Activated CD8-positive, alpha-beta memory T cell treated with anti-CD3 and anti-CD28 coated beads, Interleukin-2, amount 50 U/mL, for 1 hour (primary cell): Measurements from ENCODE around the gene KCNIP1.

Experiments
- DNase-seq: peaks from one replicate; pipeline ENCODE4 v3.0.0-alpha.2; 2020; ENCODE audit errors: extremely low read depth

KCNIP1 gene

DNA sequence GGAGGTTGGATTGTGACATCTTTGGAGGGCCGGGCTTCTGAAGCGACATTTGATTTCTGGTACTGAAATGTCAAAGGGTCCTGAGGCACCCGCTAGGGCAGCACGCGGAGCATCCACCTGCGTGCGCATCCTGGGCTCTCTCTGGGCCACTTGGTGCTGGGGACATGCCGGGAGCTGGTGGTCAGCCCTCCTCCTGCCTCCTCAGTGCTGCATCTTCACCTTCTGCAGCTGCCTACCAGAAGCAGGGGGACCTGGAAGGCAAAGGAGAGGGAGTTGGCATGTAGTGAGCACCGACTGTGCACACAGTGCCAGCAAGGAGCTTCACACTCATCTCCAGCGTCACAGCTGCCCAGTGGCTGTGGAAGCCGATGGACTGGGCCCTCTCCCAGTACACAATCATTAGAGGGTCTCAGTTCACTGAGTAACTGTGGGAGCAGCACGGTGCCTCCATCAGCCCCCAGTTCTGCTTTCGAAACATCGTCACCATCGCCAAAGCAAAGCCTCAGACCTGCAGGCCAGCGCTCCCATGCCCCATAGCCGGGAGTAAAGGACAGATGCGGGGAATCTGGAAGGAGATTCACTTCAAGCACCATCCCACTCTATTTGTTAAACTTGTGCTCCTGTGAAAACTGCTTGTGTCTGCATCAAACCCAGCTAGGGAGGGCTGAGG lies 138.4 kb downstream of the KCNIP1 start:
- no peak for DNase-seq

DNA sequence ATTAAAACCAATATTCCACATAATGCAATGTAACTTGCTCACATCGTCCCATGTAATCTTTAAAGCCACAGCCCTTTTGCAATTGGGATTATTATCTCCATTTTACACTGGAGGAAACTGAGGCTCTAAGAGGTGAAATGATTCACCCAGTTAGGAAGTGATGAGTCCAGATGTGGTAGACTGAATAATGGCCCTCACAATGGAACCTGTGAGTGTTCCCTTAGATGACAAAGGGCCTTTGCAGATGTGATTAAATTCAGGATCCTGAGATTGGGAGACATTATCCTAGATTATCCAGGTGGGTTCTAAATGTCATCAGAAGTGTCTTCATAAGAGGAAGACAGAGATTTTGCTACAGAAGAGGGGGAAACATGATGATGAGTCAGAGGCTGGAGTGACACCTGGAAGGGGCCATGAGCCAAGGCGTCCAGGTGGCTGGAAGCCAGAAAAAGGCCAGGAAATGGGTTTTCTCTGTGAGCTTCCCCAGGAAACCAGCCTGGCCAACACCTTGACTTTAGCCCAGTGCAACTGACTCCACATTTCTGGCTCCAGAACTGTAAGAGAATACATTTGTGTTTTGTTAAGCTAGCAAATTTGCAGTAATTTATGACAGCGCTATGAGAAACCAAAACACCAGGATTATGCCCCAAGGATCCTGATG lies 139.1 kb downstream of the KCNIP1 start:
- DNase-seq = no peak

DNA sequence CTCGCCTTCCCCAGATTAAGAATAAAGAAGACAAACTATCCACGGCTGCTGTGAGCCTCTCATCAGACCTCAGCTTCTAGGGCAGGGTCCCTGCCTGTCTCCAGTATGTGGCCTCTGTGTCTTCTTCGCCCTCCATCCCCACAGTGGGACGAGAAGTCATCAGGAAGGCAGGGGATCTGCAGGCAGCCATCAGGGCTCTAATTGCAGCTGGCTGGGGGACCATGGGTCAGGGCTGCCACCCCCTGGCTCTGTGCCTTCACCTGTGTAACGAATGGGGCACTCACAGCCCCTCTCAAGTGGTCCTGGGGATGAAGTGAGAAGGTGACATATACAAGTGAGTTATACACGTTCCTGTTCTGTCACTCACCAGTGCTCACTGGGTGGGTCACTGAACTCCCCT lies 139.8 kb downstream of the KCNIP1 start:
- DNase-seq = no peak

DNA sequence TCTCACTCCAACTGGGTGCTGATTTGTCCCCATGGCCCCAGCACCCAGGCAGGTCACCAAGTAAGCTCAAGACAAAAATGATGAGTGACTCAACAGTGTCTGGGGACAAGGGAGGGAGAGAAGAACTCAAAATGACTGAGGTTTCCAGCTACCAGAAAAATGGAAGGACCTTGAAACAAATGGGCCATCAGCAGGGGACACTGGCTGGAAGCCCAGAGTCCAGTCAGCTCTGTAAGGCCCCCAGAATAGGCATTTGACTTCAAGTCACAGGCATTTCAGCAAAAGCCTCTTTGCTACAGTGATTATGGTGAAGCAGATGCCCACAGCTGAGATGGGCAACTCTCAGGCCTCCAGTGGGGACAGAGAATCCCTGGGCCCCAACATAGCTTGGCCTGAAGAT lies 140.7 kb downstream of the KCNIP1 start:
- DNase-seq = no peak

DNA sequence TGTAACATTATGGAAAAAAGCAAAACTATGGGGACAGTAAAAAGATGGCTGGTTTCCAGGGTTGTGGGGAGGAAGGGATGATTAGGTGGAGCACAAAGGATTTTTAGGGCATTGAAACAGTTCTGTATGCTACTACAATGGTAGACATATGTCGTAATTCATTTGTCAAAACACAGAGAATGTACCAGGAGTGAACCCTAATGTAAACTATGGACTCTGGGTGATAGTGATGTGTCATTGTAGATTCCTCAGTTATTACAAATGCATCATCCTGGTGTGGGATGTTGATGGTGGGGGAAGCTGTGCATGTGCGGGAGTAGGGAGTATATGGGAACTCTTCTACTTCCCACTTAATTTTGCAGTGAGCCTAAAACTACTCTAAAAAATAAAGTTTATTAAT lies 144.7 kb downstream of the KCNIP1 start:
- DNase-seq = no peak

DNA sequence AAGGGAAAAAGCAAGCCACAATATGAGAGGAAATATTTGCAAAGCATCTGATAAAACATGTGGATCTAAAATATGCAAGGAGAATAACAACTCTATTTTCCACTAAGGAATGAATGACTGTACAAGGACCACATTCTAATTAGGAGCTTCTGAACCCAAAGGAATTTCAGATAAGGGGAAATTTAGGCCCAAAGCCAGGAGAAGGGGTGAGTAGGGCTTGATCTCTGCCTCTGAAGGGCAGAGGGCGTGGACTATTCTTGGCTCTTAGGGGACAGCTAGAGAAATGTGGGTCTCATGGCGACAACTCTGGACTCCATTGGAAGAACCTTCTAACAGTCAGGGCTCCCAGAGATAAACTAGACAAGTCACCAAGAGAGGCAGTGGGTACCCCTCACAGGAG lies 147.0 kb downstream of the KCNIP1 start:
- no peak for DNase-seq

DNA sequence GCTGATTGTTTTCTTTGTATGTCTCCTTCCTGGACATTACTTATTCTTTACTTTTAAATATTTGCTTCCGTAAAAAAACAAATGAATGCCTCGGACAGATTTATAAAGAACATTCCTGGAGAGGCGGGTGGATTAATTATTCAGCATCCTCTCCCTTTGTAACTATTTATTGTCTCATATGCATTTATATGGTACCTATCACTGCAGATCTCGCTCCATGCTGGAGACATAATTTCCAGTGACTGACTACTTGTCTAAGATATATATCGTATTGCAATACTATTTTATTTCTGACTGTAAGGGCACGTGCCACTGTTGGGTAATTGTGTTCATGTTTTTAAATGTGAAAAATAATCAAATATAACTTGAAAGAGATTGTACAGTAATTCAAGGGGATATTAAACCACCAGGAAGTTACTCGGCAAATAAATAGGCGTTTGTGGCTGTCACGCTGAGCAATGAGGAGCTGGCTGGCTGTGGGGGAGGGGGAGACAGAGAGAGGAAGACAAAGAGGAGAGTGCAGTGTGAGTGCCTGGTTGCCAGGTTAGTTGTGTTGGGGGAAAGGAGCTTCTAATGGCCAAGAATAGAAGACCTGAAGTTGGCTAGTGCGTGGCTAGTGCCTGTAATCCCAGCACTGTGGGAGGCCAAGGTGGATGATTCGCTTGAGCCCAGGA lies 147.9 kb downstream of the KCNIP1 start:
- DNase-seq = no peak

DNA sequence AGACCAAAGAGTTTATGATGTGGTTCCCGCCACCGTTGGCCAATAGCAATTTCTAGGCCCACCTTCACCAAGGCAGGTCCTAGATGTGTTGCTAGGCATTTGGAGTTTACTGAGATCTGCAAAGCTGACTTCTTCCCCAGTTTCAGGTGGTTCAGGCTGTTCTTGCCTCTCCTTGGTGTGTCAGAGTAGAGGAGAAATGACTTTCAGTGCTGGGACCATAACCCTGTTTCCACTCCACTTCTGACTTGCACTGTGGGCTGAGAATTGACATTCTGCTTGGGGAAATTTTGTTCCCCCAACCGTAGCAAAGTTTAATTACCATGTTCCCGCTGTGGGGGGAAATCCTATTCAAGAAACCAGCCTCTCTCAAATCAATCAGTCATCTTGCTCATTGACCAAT lies 151.7 kb downstream of the KCNIP1 start:
- no peak for DNase-seq

DNA sequence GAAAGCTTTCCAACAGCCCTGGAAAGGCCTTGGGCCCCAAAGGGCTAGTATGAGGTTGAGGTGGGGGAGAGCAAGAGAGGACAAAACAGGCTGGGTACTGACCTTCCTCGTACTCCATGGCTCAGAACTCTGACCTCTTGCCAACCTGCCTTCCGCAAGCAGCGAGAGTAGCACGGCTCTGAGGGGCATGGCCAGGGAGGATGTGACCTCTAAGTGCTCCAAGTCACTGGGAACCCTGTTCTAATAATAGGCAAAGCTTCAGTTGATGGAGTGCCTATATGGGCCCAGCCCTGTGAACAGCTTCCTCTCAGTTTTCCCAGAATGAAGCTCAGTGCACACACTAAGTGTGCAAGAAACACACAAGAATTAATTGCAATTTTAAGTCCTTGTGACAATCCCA lies 152.1 kb downstream of the KCNIP1 start:
- no peak for DNase-seq

DNA sequence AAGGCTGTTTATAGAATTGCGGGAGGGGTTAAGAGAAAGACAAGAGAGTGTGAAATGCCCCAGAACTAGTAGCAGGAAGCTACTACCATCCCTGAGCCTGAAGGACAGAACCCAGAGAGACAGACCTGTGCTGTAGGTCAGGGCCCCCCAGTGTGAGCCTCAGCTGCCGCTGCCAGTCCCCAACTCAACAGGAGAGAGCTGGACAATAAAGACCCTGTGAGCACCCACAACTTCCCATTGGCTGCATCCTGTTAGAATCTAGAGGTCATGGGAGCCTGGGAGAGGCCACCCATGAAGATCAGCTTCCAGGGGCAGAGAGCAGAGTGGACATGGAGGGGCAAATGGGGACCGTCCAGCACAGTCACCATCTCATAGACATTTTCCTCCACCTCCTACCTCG lies 152.5 kb downstream of the KCNIP1 start:
- no peak for DNase-seq

DNA sequence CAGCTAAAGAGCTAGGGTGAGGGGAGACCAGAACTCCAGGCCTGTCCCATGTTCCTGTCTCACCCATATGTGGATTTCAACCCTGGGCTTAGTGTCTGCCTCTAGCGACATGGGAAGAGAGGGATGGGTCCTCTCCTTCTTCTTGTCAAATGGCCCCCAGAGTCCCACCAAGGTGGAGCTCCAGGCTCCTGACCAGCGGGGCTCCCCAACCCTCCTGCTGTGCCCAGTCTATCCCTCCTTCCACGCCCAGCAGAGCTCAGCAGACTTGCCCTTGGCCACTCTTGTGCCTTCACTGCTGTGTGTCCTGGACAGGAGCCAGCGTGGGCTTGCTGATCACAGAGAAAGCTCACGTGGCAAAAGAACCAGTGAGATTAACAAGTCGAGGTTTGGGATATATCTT lies 156.7 kb downstream of the KCNIP1 start:
- DNase-seq = no peak

DNA sequence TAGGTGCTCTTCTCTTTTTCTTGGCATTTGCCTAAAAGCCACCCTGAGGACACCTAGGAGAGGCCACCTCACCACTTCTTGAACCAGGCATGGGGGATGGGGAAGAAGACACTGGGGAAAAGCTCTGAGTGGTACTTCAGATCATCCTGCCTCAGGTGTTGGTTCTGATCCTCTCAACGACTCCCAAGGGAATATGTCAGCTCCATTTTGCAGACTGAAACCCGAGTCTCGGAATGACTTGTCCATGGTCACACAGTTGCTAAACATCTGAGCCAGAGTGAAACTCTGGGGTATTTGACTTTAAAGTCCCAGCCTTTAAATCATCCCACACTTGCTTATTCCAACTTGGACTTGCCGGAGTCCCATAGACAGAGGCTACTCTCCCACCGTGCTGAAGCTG lies 159.1 kb downstream of the KCNIP1 start:
- no peak for DNase-seq

DNA sequence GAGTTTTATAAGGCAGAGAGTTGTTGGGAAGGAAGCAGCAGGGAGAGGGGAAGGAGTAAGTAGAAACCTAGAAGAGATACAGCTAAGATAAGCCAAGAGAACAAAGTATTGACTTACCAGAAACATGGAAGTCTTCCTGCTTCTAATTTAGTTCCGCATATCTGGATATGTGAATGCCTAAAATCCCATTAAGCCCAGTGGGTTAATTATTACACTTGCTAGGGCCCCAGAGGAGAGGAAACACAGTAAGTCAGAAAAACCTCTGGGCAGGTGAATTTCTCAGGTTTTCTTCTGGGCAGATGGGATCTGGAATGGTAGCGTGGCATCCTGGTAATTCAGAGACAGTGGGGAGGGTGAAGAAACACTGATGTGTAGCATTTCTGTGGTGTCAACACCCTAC lies 175.0 kb downstream of the KCNIP1 start:
- DNase-seq = no peak

DNA sequence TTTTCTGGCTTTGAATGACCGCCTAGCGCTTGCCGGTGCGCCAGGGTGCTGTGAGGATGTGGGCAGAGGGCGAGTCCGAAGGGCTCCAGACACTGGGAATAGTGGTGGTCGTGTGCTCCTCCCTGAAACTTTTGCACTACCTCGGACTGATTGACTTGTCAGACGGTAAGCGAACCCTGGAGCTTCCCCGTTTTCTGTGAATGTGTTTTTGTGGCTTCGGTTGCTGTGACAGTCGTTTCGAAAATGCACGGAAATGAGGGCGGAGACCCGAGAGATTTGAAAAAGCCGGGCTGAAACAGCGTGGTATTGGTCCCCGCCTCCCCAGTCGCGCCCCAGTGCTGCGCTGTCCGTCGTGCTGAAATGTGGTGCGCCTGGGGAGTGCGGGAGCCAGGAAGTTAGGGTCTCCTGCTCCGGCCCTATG lies 177.2 kb downstream of the KCNIP1 start:
- no peak for DNase-seq

DNA sequence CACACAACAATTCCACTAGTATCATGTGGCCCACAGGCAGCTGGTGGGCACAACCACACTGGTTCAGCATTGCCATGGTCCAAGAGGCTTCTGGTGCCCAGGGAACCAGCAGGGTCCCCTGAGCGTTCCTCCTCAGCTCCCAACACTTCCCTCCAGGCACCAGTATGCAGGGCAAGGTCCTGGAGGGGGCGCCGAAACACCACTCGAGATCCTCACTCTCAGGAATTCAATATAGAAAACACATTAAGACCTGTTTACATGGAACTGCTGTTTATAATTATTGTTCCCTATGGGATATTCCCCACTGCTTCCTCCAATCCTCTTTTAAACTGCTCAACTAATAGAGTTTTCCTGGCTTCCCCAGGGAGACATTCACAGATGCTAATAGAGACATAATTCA lies 187.8 kb downstream of the KCNIP1 start:
- DNase-seq = no peak

DNA sequence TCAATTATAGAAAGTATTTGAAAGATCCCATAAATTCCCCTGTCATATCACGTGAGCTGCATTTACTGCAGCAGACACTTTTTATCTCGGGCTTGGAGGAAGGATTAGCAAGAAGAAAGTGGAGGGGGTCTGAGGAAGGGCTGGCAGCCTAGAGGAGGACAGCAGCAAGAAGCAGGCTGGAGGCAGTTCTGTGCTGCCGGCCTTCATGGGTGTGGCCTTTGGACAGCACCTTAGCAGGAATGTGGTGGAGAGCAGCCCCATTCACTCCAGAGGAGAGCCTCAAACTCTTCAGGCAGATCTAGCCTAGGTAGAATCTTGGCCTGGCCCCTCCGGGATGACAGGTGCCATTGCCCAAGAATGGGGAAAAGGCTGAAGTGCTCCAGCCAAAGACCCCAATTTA lies 189.9 kb downstream of the KCNIP1 start:
- DNase-seq = no peak

DNA sequence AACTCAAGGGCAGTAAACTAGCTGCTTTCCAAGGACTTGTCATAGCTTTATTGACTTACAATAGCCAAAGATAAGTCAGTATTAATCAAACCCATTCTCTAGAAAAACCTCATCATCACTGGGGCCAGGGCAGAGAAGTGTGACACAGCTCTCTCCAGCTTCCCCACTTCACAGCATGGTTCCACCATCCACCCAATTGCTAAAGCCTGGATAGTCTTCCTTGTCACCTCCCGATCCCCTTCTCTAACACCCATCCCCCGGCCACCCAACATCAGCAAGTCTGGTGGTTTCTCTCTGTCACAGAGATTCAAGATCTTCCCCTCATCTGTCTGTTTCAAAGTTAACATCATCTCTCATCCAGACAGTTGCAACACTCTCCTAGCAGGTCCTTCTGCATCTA lies 191.1 kb downstream of the KCNIP1 start:
- no peak for DNase-seq

DNA sequence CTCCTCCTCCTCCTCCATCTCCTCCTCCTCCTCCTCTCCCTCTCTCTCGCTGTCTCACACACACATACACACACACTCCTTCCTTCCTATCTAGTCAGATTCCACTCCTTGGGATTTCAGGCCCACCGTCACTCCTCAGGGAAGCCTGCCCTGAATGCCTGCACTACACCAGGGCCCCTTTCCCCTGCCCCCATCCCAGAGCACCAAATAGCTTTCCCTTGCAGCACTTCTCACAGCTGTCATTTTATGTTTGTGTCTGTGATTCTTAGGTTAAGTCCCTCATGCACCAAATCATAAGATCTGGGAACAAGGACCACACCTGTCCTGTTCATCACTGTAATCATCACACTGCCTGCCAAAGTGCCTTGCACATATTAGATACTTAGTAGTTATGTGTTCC lies 193.2 kb downstream of the KCNIP1 start:
- no peak for DNase-seq

DNA sequence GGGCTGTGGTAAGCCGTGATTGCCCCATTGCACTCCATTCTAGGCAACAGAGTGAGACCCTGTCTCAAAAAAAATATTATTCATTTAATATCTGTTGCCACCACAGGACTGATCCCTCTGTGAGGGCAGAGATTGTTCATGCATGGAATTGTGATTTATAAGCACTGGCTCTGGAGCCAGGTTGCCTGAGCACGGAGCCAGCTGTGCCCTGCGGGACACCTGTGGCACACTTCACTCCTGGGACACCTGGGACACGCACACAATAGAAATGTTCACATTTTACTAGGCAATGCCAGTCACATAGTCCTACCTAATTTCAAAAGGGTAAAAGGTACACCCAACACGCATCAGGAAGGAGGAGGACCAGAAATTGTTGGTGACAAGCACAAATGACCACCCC lies 196.7 kb downstream of the KCNIP1 start:
- DNase-seq = no peak

DNA sequence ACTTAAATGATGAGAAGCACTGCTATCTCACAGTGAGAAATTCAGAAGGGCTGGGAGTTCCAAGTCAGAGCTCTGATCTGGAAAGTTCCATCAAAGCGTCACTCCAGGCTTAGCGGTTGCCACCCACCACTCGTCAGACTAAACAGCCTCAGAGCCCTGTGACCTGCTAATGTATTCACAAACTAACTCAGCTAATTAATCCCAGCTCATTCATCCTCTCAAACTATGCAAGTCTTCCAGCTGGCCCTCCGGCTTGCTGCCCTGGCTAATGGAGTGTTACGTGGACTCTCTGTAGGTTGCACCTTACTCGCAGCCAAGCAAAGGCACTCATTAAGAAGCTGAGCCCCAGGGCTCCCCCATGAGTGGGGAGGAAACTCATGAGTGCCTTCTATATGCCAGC lies 197.5 kb downstream of the KCNIP1 start:
- DNase-seq = no peak

DNA sequence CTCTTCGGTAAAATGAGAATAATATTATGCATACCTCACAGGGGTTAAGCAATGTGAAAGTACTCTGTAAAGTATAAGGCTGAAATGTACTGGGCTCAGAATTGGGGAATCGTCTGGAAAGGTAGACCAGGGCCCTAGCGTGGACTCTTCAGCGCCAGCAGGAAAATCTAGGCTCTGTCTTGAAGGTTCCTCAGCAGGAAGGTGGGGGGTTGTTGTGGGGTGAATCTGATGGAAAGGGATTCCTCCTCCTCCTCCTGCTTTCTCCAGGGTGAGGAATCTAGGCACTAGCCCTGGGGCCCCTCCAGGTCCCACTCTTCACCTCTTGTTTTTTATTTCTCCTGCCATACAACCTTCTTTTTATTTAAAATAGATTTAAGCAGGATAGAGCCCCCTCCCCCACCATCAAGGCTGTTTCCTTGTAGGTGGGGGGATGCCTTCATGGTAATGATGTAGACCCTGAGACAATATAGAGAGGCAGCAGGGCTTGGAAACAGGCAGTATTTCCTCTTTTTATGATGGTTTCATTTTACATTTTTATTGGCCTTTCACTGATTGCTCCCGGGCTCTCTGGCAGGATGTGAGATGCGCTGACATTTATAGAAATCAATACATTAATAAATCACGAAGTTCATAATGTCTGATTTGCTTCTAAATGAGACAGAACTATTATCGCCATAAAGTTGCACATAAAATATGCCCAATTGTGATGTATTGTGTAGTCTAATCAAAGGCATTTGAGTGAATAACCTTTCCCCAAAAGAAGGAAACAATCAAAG lies 200.8 kb downstream of the KCNIP1 start:
- DNase-seq = no peak

DNA sequence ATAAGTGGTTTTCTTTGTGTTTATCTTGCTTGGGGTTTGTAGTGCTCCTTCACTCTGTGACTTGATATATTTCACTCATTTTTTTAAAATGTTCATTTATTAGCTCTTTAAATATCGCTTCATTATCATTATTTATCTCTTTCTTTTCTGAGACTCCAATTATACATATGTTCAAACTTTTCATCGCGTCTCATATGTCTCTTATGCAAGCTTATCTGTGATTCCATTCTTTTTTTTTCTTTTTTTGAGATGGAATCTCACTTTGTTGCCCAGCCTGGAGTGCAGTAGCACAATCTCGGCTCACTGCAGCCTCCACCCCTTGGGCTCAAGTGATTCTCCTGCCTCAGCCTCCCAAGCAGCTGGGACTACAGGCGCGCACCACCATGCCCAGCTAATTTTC lies 205.8 kb downstream of the KCNIP1 start:
- no peak for DNase-seq

DNA sequence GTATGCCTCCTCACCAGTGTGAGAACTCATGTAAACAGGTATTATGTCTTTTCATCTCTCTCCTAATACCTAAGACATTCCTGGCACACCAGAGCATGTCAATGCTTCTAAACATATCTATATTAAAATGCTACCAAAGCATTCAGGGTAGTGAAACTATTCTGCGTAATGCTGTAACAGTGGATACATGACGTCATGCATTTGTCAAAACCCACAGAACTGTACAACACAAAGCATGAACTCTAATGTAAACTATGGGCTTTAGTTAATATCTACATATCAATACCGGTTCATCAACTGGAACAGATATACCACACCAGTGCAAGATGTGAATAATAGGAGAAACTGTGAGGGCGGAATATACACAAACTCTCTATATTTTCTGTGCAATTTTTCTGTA lies 207.5 kb downstream of the KCNIP1 start:
- no peak for DNase-seq
